ENCODE results near the gene NEU1.

The NEU1 gene

DNA sequence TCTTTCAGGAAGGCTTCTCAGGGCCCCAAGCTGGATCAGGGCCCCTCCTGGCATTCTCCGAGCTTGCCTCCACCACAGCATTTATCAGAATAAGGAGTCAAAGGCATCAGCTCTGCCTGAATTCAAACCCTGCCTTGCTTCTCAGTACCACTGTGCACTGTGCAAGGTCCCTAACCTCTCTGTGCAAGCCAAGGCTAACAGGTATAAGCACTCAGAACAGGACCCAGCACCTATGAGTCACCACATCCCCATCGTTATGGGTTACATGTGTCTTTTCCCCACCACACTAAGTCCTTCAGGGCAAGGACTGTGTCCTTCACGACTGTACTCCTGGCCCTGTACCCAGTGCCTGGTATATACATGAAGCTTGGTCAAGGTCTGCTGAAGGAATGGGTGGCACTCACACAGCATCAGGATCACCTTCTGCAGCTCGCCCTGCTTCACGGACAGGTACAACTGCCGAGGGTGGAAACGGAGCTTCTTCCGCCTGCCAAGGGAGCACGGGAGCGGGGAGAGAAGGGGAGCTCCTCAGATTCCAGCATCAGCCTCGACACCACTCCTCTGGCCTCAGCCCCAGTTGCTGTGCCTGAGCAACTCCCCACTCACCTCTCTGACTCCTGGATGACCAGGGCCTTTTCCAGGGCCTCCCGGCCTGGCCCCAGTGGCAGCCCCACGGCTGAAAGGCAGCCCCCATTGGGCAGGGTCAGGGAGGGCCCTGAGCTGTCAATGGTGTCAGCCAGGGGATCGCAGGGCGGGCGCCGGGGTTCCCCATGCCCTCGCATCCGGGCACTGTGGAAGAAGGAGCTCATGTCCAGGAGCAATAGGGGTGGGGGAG lies 24.8 kb upstream of the NEU1 start:
- in situ Hi-C loops (cut with HindIII; ENCODE audit: low pct_unique_long_range_greater_than_20kb, low sequenced_read_pairs), result no loop called here
- no peak for TF ChIP-seq JUND (IDR thresholded peaks at IDR 0.05; ENCODE audit: low read depth)
- no peak for DNase-seq (ENCODE audit: low read depth in 1 of 2, low spot score in 1 of 2)

DNA sequence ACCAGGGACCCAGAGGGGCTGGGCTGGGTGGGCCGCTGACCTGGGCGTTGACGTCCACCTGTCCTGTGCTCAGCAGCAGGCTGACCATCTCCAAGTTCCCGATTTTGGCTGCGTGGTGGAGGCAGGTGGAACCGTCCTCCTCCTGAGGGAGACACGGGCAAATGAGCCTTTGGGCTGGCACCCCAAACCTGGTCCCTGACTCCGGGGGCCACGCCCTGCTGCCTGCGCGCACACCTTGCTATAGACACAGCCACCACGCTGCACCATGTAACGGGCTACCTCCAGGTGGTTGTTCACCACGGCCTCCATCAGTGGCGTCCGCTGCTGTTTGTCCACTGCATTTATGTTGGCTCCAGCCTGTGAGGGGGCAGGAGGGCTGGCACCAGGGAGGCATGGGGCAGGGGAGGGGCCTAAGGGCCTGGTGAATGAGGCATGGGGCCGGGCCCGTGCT lies 23.9 kb upstream of the NEU1 start:
- DNase-seq (ENCODE audit: low read depth in 1 of 2, low spot score in 1 of 2), result no peak
- TF ChIP-seq JUND (IDR thresholded peaks at IDR 0.05; ENCODE audit: low read depth), result no peak
- in situ Hi-C loops (cut with HindIII; ENCODE audit: low pct_unique_long_range_greater_than_20kb, low sequenced_read_pairs), result no loop called here

GRCh38 chr6:31884528-31885035 lies 22.0 kb upstream of the NEU1 start:
- TF ChIP-seq JUND (IDR thresholded peaks at IDR 0.05; ENCODE audit: low read depth), result no peak
- in situ Hi-C loops (cut with HindIII; ENCODE audit: low pct_unique_long_range_greater_than_20kb, low sequenced_read_pairs), result no loop called here
- DNase-seq (ENCODE audit: low read depth in 1 of 2, low spot score in 1 of 2), result no peak

- no peak for TF ChIP-seq JUND (IDR thresholded peaks at IDR 0.05; ENCODE audit: low read depth)
- in situ Hi-C loops (cut with HindIII; ENCODE audit: low pct_unique_long_range_greater_than_20kb, low sequenced_read_pairs), result no loop called here
These were observed 21.1 kb upstream of the NEU1 start for GRCh38 chr6:31883676-31884075.

DNA sequence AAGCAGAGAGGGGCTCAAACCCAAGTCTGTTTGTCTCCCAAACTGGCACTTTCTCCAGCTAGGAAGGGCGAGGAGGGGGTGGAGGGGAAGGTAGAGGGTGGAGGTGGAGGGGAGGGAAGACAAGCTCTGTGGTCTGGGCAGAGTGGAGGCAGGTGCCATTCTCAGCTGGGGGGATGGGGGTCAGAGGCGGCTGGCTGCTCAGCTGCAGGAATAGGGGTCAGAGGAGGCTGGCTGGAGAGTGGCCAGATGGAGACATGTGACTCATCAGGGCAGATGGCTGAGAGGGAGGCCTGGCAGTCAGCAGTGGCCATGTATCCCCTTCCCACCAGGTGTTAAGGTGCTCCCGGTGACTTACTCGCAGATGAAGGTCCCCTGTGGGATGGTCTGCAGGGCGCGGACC lies 19.7 kb upstream of the NEU1 start:
- in situ Hi-C loops (cut with HindIII; ENCODE audit: low pct_unique_long_range_greater_than_20kb, low sequenced_read_pairs), result no loop called here
- no peak for TF ChIP-seq JUND (IDR thresholded peaks at IDR 0.05; ENCODE audit: low read depth)
- no peak for DNase-seq (ENCODE audit: low read depth in 1 of 2, low spot score in 1 of 2)

More at GRCh38 chr6:31883676-31884075, 21.1 kb upstream of the NEU1 start:
- DNase-seq (ENCODE audit: low read depth in 1 of 2, low spot score in 1 of 2), result no peak

- TF ChIP-seq JUND (IDR thresholded peaks at IDR 0.05; ENCODE audit: low read depth), result no peak
These were observed 18.7 kb upstream of the NEU1 start for GRCh38 chr6:31881136-31881859.

DNA sequence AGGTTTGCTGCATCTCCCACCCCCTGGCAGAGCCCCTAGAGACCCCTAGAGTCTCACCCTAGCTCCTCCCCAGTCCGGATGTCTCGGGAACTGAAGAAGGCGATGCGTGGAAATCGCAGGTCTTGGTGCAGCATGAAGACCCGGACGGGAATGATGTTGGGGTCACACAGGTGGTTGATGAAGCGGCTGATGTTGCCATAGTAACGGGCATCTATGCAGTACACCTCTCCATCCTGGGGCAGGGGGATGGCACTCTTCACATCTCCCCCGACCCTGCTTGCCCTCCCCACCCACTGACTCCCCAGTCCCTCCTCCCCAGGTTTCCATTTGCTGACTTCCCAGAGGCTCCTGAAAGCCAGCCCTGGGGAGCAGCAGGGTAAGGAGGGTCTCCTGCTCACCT lies 18.0 kb upstream of the NEU1 start:
- TF ChIP-seq JUND (IDR thresholded peaks at IDR 0.05; ENCODE audit: low read depth), result no peak
- in situ Hi-C loops (cut with HindIII; ENCODE audit: low pct_unique_long_range_greater_than_20kb, low sequenced_read_pairs), result no loop called here
- DNase-seq (ENCODE audit: low read depth in 1 of 2, low spot score in 1 of 2), result no peak

More at GRCh38 chr6:31881136-31881859, 18.7 kb upstream of the NEU1 start:
- in situ Hi-C loops (cut with HindIII; ENCODE audit: low pct_unique_long_range_greater_than_20kb, low sequenced_read_pairs), result no loop called here
- DNase-seq (ENCODE audit: low read depth in 1 of 2, low spot score in 1 of 2), result no peak

DNA sequence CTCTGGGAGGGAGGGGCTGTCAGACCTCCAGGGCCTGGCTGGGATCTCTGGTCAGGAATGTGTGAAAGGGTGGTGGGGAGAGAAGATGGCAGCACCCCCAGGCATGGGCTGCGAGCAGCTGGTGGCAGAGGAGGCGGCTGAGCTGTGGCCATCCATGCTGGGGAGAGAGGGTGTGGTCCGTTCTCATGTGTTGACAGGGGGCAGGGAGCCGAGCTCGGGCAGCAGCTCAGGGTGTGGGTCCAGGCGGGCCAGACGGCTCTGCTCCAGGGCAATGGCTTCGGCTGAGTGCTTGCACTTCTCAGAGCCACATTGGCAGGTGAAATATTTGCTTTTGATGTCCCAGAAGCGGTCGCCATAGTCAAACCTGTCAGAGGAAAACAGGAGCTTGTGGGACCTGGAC lies 17.3 kb upstream of the NEU1 start:
- TF ChIP-seq JUND (IDR thresholded peaks at IDR 0.05; ENCODE audit: low read depth), result no peak
- no peak for DNase-seq (ENCODE audit: low read depth in 1 of 2, low spot score in 1 of 2)
- in situ Hi-C loops (cut with HindIII; ENCODE audit: low pct_unique_long_range_greater_than_20kb, low sequenced_read_pairs), result no loop called here

DNA sequence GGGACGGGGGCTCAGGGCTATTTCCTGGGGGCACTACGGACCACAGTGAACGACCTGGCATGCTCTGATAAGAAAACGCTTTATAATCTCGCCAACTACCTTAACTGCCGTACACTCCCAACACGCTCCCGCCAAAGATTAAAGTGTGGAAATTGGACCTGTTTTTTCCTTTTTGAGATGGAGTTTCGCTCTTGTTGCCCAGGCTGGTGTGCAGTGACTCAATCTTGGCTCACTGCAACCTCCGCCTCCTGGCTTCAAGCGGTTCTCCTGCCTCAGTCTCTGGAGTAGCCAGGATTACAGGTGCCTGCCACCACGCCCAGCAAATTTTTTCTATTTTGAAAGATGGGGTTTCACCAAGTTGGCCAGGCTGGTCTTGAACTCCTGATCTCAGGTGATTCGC lies 16.5 kb upstream of the NEU1 start:
- TF ChIP-seq JUND (IDR thresholded peaks at IDR 0.05; ENCODE audit: low read depth), result no peak
- DNase-seq (ENCODE audit: low read depth in 1 of 2, low spot score in 1 of 2), result no peak
- in situ Hi-C loops (cut with HindIII; ENCODE audit: low pct_unique_long_range_greater_than_20kb, low sequenced_read_pairs), result no loop called here

DNA sequence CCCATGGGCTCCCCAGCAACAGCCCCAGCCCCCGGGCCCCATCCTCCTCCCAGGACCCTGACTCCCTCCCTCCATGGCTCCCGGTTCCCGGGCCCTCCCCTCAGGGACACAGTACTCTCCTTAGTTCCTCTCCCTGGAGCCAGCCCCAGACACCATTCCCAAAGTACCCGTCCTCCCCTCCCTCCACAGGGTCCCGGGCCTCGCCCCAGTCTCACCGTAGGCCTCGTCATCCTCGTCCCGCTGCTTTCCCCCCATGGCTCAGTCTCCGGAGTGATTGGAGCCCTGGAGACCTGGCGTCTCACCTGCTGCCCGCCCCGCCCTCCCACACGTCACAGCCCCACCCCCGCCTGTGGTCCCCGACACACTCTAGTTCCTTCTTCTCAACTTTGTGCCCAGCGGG lies 16.1 kb upstream of the NEU1 start, which contains the start of gene SLC44A4:
TSS of gene SLC44A4 (minus strand) at position 272 of the 400 bp plus-strand sequence. CDS start at position 255, 17 bp downstream.
- TF ChIP-seq JUND (IDR thresholded peaks at IDR 0.05; ENCODE audit: low read depth), result no peak
- in situ Hi-C loops (cut with HindIII; ENCODE audit: low pct_unique_long_range_greater_than_20kb, low sequenced_read_pairs), result no loop called here
- no peak for DNase-seq (ENCODE audit: low read depth in 1 of 2, low spot score in 1 of 2)

GRCh38 chr6:31878222-31878621 lies 15.6 kb upstream of the NEU1 start:
- in situ Hi-C loops (cut with HindIII; ENCODE audit: low pct_unique_long_range_greater_than_20kb, low sequenced_read_pairs), result no loop called here
- TF ChIP-seq JUND (IDR thresholded peaks at IDR 0.05; ENCODE audit: low read depth), result no peak
- no peak for DNase-seq (ENCODE audit: low read depth in 1 of 2, low spot score in 1 of 2)

DNA sequence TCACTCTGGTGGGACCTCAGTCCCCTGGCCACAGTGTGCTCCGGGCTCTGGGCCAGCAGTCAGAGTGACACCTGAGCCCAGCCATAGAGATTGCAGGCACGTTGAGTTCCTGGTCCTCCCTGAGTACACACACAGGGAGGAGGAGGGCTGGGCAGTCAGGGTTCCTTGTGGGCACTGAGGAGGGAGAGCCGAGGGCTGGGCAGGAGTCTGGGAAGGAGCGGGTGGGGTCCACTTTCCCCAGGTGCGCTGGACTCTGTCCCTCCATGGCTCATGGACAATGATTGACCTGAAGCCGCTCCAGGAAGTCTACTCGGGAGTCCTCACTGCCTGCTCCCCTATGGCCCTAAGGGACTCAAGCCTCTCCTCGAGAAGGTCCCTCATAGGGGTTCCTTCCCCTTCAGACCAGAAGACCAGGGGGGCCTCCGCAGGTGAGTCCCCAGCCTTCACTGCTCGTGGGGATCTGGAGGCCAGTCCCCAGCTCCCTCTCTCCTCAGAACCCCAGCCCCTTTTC lies 15.1 kb upstream of the NEU1 start:
- TF ChIP-seq JUND (IDR thresholded peaks at IDR 0.05; ENCODE audit: low read depth), result no peak
- in situ Hi-C loops (cut with HindIII; ENCODE audit: low pct_unique_long_range_greater_than_20kb, low sequenced_read_pairs), result no loop called here
- peak in 1 of 2 experiments; percentile 72 for DNase-seq (ENCODE audit: low read depth in 1 of 2, low spot score in 1 of 2)

All from T47D (cell line).